ENCODE measurements around the gene PAPPA2. TPM values are rescaled to one million over a fixed set of nuclear protein-coding genes. Genes with fewer than 3 reads are reported as not detected.

The PAPPA2 gene
- total and polyA plus RNA-seq, 2 of the 4 experiments (the other 2 are of a cell fraction), result 0.10 to 0.18 TPM

DNA sequence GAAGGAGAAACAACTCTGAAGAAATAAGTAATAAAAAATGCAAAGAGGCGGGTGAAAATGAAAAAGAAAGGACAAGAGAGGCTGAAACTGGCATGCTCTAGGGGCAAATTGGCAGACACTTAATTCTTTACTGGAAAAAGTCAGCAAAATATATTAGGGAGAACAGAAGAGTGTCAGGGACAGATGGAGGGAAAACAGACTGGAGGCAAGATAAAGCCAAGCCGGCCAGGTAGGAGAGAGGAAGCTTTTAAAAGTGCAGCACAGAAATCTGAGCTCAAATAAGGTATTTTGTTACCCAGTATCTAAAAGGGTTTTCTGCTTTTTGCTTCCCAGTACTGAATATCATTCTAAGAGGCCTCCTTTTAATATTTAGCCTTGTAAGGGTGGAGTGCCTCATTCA, 339.3 kb downstream of the PAPPA2 start:
- Histone ChIP-seq H3K14ac (replicated peaks; ENCODE audit: low read depth, low read length) (no peak overlapping the region), H2AFZ (replicated peaks; ENCODE audit: low read length, poor library complexity) (no peak overlapping the region), H2BK20ac (ENCODE audit: low read depth, low read length) (no peak overlapping the region), H4K8ac (ENCODE audit: low read depth in 2 of 2, low read length in 2 of 2) (no peak overlapping the region), H3K79me1 (ENCODE audit: low read depth in 1 of 2, low read length in 2 of 2) (no peaks in the 10 kb centered on the region), H4K91ac (ENCODE audit: insufficient read depth, low read depth, low read length) (no peak overlapping the region), H3K4me1 (ENCODE audit: control insufficient read depth, insufficient read depth, low read length) (no peaks in the 10 kb centered on the region), H4K5ac (ENCODE audit: low read depth, low read length) (no peak overlapping the region), H2AK5ac (ENCODE audit: low read depth, low read length) (no peak overlapping the region), H3K4ac (ENCODE audit: low read depth, low read length) (no peak overlapping the region), H3K18ac (ENCODE audit: low read depth, low read length) (no peak overlapping the region), H2BK5ac (ENCODE audit: low read depth, low read length, poor library complexity, severe bottlenecking) (no peak overlapping the region), H3K27me3 (ENCODE audit: control insufficient read depth, insufficient read depth, low read length) (no peaks in the 10 kb centered on the region), H2BK120ac (ENCODE audit: low read depth, low read length) (no peak overlapping the region), H3K23ac (ENCODE audit: low read depth, low read length) (no peak overlapping the region), H3K9me3 (ENCODE audit: control insufficient read depth, insufficient read depth, low read length) (no peaks in the 10 kb centered on the region), H3K9ac (ENCODE audit: low read depth, low read length) (no peak overlapping the region), H2AK9ac (replicated peaks; ENCODE audit: low read depth, low read length, poor library complexity) (no peak overlapping the region), H3K36me3 (ENCODE audit: control insufficient read depth, insufficient read depth, low read length) (no peaks in the 10 kb centered on the region), H4K20me1 (ENCODE audit: insufficient read depth, low read length) (no peaks in the 10 kb centered on the region), H3K9me1 (ENCODE audit: insufficient read depth, low read length) (no peaks in the 10 kb centered on the region), H3K56ac (ENCODE audit: extremely low read depth, insufficient read depth, low read length) (no peak overlapping the region), H2BK15ac (ENCODE audit: low read depth, low read length) (no peak overlapping the region), H3K27ac (ENCODE audit: insufficient read depth, low read length) (no peak overlapping the region), H3K4me2 (ENCODE audit: low read depth, low read length) (no peak overlapping the region), H3K4me3 (ENCODE audit: insufficient read depth, low read depth, low read length) (no peak overlapping the region)
- dilution Hi-C loops (cut with HindIII; ENCODE audit: low sequenced_read_pairs, unreplicated experiment), result no loop called here
- in situ Hi-C loops (cut with MboI; ENCODE audit: low sequenced_read_pairs), result no loop called here
- DNase-seq (no peak), ATAC-seq (ENCODE audit: low read depth) (no peak)
- intact Hi-C loops (cut with micrococcal nuclease), result no loop called here
- ChIA-PET POLR2A (ENCODE audit: unreplicated experiment) (no interaction called here), CTCF (no interaction called here)
- WGBS, 2 experiments (ENCODE audit: extremely low coverage in 2 of 2, insufficient read length in 1 of 2), result 60% methylated on average over 1 of the region's 2 CpGs; no CpG with 5 or more reads in 1 of the 2 experiments
- BruUV-seq (replicated peaks), result no TSS peak
- no peak for TF ChIP-seq CHD1 (IDR thresholded peaks at IDR 0.05; ENCODE audit: low read depth, low read length)
- TF ChIP-seq BHLHE40 (IDR thresholded peaks at IDR 0.05; ENCODE audit: low read depth, low read length), result no peak
- TF ChIP-seq, protein P1, sequence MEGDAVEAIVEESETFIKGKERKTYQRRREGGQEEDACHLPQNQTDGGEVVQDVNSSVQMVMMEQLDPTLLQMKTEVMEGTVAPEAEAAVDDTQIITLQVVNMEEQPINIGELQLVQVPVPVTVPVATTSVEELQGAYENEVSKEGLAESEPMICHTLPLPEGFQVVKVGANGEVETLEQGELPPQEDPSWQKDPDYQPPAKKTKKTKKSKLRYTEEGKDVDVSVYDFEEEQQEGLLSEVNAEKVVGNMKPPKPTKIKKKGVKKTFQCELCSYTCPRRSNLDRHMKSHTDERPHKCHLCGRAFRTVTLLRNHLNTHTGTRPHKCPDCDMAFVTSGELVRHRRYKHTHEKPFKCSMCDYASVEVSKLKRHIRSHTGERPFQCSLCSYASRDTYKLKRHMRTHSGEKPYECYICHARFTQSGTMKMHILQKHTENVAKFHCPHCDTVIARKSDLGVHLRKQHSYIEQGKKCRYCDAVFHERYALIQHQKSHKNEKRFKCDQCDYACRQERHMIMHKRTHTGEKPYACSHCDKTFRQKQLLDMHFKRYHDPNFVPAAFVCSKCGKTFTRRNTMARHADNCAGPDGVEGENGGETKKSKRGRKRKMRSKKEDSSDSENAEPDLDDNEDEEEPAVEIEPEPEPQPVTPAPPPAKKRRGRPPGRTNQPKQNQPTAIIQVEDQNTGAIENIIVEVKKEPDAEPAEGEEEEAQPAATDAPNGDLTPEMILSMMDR (conservative IDR thresholded peaks at IDR 0.05; ENCODE audit: low read depth, low read length), result no peak
- no peak for TF ChIP-seq CEBPB (IDR thresholded peaks at IDR 0.05; ENCODE audit: low read depth, low read length)
- TF ChIP-seq, protein P2, sequence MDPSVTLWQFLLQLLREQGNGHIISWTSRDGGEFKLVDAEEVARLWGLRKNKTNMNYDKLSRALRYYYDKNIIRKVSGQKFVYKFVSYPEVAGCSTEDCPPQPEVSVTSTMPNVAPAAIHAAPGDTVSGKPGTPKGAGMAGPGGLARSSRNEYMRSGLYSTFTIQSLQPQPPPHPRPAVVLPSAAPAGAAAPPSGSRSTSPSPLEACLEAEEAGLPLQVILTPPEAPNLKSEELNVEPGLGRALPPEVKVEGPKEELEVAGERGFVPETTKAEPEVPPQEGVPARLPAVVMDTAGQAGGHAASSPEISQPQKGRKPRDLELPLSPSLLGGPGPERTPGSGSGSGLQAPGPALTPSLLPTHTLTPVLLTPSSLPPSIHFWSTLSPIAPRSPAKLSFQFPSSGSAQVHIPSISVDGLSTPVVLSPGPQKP (IDR thresholded peaks at IDR 0.05; ENCODE audit: borderline replicate concordance, low read depth, low read length), result no peak
- TF ChIP-seq MAZ (IDR thresholded peaks at IDR 0.05; ENCODE audit: borderline replicate concordance, low read depth, low read length), result no peak
- TF ChIP-seq RCOR1 (IDR thresholded peaks at IDR 0.05; ENCODE audit: insufficient replicate concordance, low read length), result no peak
- TF ChIP-seq MXI1 (IDR thresholded peaks at IDR 0.05; ENCODE audit: borderline replicate concordance, low read depth, low read length), result no peak
- no peak for TF ChIP-seq RAD21 (IDR thresholded peaks at IDR 0.05; ENCODE audit: low read length)
- no peak for TF ChIP-seq MAFK (IDR thresholded peaks at IDR 0.05; ENCODE audit: low read depth, low read length)
- TF ChIP-seq FOS (IDR thresholded peaks at IDR 0.05; ENCODE audit: low read depth, low read length), result no peak
- TF ChIP-seq POLR2A (IDR thresholded peaks at IDR 0.05; ENCODE audit: low read depth, low read length), result no peak
- no peak for TF ChIP-seq RFX5 (IDR thresholded peaks at IDR 0.05; ENCODE audit: low read depth, low read length)
- no peak for TF ChIP-seq SMC3 (IDR thresholded peaks at IDR 0.05; ENCODE audit: low read depth, low read length)
- no peak for TF ChIP-seq NFE2L2 (IDR thresholded peaks at IDR 0.05; ENCODE audit: low read depth, low read length)
- TF ChIP-seq, protein P3, sequence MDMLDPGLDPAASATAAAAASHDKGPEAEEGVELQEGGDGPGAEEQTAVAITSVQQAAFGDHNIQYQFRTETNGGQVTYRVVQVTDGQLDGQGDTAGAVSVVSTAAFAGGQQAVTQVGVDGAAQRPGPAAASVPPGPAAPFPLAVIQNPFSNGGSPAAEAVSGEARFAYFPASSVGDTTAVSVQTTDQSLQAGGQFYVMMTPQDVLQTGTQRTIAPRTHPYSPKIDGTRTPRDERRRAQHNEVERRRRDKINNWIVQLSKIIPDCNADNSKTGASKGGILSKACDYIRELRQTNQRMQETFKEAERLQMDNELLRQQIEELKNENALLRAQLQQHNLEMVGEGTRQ (IDR thresholded peaks at IDR 0.05; ENCODE audit: low read depth, low read length), result no peak
